T-cell (primary cell): Measurements from ENCODE around the gene LMX1A. TPM values are rescaled to one million over a fixed set of nuclear protein-coding genes. Genes with fewer than 3 reads are reported as not detected.

Experiments used
- ATAC-seq, 4 experiments: fragments of 200-7000 bp in 3 of 4; fragments of 150-1000 bp in 1 of 4; cut with Tn5 transposase; replicated peaks in 1 of 4; 1 replicate in 3 of 4; 2 replicates in 1 of 4; pipeline ENCODE4 v1.10.0; 2021; ENCODE audit warnings: moderate library complexity in 3 of 4, mild to moderate bottlenecking in 2 of 4, moderate number of reproducible peaks in 1 of 4
- CTCF ChIA-PET, 2 donors: fragments of 300-600 bp; sonication (Branson Sonifier 250); formaldehyde crosslinking; loops; one replicate each; lab custom pipeline; 2022; ENCODE audit warnings: antibody characterized with exemption in 2 of 2; lab: Charles Lee
- POLR2A ChIA-PET, 2 donors: fragments of 300-600 bp; sonication (Branson Sonifier 250); formaldehyde crosslinking; loops; one replicate each; lab custom pipeline; 2022; ENCODE audit warnings: antibody characterized with exemption in 2 of 2; lab: Charles Lee
- DNase-seq, 35 experiments: peaks; one replicate each; pipeline versions ENCODE4 v3.0.0 to v3.0.0-alpha.2; 2013 to 2023
- H3K27ac ChIP-seq: one replicate; pipeline ENCODE4 v1.5.1; 2013; ENCODE audit warnings: low read length
- H3K27me3 ChIP-seq, 2 experiments: replicated peaks in 1 of 2; 1 replicate in 1 of 2; 2 replicates in 1 of 2; pipeline versions ENCODE4 v1.6.1 to v1.7.0; 2013; ENCODE audit warnings: low read length in 1 of 2, mixed read lengths in 1 of 2; ENCODE audit not compliant: control insufficient read depth in 2 of 2, insufficient read depth in 2 of 2; ENCODE audit errors: extremely low read depth in 1 of 2
- H3K36me3 ChIP-seq, 2 donors: 1 replicate in 1 of 2; 2 replicates in 1 of 2; pipeline versions ENCODE4 v1.6.1 to v1.7.0; 2013; ENCODE audit warnings: low read length in 1 of 2; ENCODE audit not compliant: control insufficient read depth in 2 of 2, insufficient read depth in 1 of 2; ENCODE audit errors: extremely low read depth in 1 of 2
- H3K4me1 ChIP-seq, 2 experiments: 1 replicate in 1 of 2; 2 replicates in 1 of 2; pipeline versions ENCODE4 v1.6.1 to v1.7.0; 2013; ENCODE audit warnings: low read length in 2 of 2, mixed read lengths in 1 of 2; ENCODE audit not compliant: insufficient read depth in 2 of 2, control insufficient read depth in 1 of 2; ENCODE audit errors: extremely low read depth in 1 of 2
- H3K4me3 ChIP-seq, 2 donors: 1 replicate in 1 of 2; 2 replicates in 1 of 2; pipeline versions ENCODE4 v1.5.1 to v1.7.0; 2013; ENCODE audit warnings: mild to moderate bottlenecking in 2 of 2, low read length in 1 of 2, moderate library complexity in 1 of 2; ENCODE audit not compliant: control insufficient read depth in 1 of 2; ENCODE audit errors: extremely low read depth in 1 of 2
- H3K9me3 ChIP-seq: 2 replicates; pipeline ENCODE4 v1.7.0; 2013
- H3K27ac Mint-ChIP-seq, 2 donors: one replicate each; pipeline ENCODE4 v1.8.0; 2020 to 2021; ENCODE audit warnings: mild to moderate bottlenecking in 2 of 2, mixed read lengths in 2 of 2
- H3K27me3 Mint-ChIP-seq, 2 donors: one replicate each; pipeline ENCODE4 v1.8.0; 2021 to 2022; ENCODE audit warnings: mixed read lengths in 2 of 2
- H3K36me3 Mint-ChIP-seq: one replicate; pipeline ENCODE4 v1.8.0; 2021; ENCODE audit warnings: mixed read lengths
- H3K4me1 Mint-ChIP-seq, 3 donors: one replicate each; pipeline ENCODE4 v1.8.0; 2020 to 2022; ENCODE audit warnings: mixed read lengths in 3 of 3, mild to moderate bottlenecking in 1 of 3
- H3K4me3 Mint-ChIP-seq, 3 donors: one replicate each; pipeline ENCODE4 v1.8.0; 2020 to 2022; ENCODE audit warnings: mild to moderate bottlenecking in 3 of 3, mixed read lengths in 3 of 3, moderate library complexity in 3 of 3
- H3K9me3 Mint-ChIP-seq, 3 donors: one replicate each; pipeline ENCODE4 v1.8.0; 2020 to 2022; ENCODE audit warnings: mixed read lengths in 3 of 3
- WGBS: methylation state at CpG from one replicate; pipeline ENCODE4 v1.1.5; 2013; ENCODE audit warnings: missing lambda C conversion rate; ENCODE audit not compliant: insufficient coverage; 5-methylcytosine and 5-hydroxymethylcytosine counted together
- total RNA-seq, 35 experiments: library from RNA in 6 of 35; stranded (reverse) in 6 of 35; fragments of 120-200 nt in 1 of 35; gene quantifications; one replicate each; pipeline versions ENCODE4 v1.2.1 to v1.2.4 and lab custom pipeline; 2013 to 2026

Gene LMX1A
- total RNA-seq, 5 donors from 2014 or later (not counting 1 experiment from before 2014, with no cell fraction given), result not detected

- WGBS, result no CpG with 5 or more reads among the region's 5 CpGs
- Mint-ChIP-seq H3K27me3 (peaks cover 30 to 40% of the 10 kb centered on the region in 2 donors), H3K4me1 (no peaks in the 10 kb centered on the region), H3K36me3 (no peaks in the 10 kb centered on the region), H3K9me3 (peaks cover 0 to 5% (median 4%) of the 10 kb centered on the region in 3 donors), H3K27ac (no peak overlapping the region), H3K4me3 (no peak overlapping the region)
- H3K4me3 ChIP-seq, result no peak overlapping the region
- ATAC-seq, result no peak
- H3K27ac ChIP-seq, result no peak overlapping the region
- peaks cover 0 to 14% of the 10 kb centered on the region in 2 experiments for H3K27me3 ChIP-seq
- no peaks in the 10 kb centered on the region for H3K36me3 ChIP-seq
- no peaks in the 10 kb centered on the region for H3K9me3 ChIP-seq
- no peaks in the 10 kb centered on the region for H3K4me1 ChIP-seq
- DNase-seq, result no peak
- CTCF ChIA-PET, result interaction anchor here in 1 of 2 donors (0.5 kb wide), 1 partner anchor 51 kb away, joined by 3 read pairs; no protein-coding TSS in a partner anchor
- POLR2A ChIA-PET, result interaction anchor here in 1 of 2 donors (0.9 kb wide), 1 partner anchor 47 kb away, joined by 3 read pairs; no protein-coding TSS in a partner anchor
Measured at GRCh38 chr1:165324050-165324449, 32.5 kb downstream of the LMX1A start.

- ChIA-PET POLR2A (no interaction called here), CTCF (no interaction called here)
- no CpG with 5 or more reads among the region's 5 CpGs for WGBS
- H3K27me3 Mint-ChIP-seq, result peaks cover 26% of the 10 kb centered on the region in 2 donors
- Histone ChIP-seq H3K4me1 (no peaks in the 10 kb centered on the region), H3K9me3 (no peaks in the 10 kb centered on the region), H3K27ac (no peak overlapping the region), H3K4me3 (no peak overlapping the region), H3K36me3 (no peaks in the 10 kb centered on the region), H3K27me3 (peaks cover 0 to 11% of the 10 kb centered on the region in 2 experiments)
- no peak overlapping the region for H3K4me3 Mint-ChIP-seq
- no peak for DNase-seq
- H3K27ac Mint-ChIP-seq, result no peak overlapping the region
- ATAC-seq, result no peak
- H3K4me1 Mint-ChIP-seq, result no peaks in the 10 kb centered on the region
- H3K9me3 Mint-ChIP-seq, result peaks cover 0 to 5% (median 0%) of the 10 kb centered on the region in 3 donors
- H3K36me3 Mint-ChIP-seq, result no peaks in the 10 kb centered on the region
Measured at GRCh38 chr1:165317612-165318011, 38.9 kb downstream of the LMX1A start.

- WGBS, result 68% methylated on average over 5 of the region's 10 CpGs
- CTCF ChIA-PET, result no interaction called here
- ATAC-seq, result no peak
Measured at GRCh38 chr1:165316153-165316772, 40.3 kb downstream of the LMX1A start.

GRCh38 chr1:165315481-165315880 is 41.0 kb downstream of the LMX1A start:
- no peaks in the 10 kb centered on the region for H3K36me3 Mint-ChIP-seq
- ATAC-seq, result no peak
- H3K4me1 Mint-ChIP-seq, result no peaks in the 10 kb centered on the region
- Histone ChIP-seq H3K9me3 (no peaks in the 10 kb centered on the region), H3K36me3 (no peaks in the 10 kb centered on the region), H3K4me1 (no peaks in the 10 kb centered on the region), H3K4me3 (no peak overlapping the region), H3K27me3 (peaks cover 0 to 13% of the 10 kb centered on the region in 2 experiments), H3K27ac (no peak overlapping the region)
- peaks cover 28 to 30% of the 10 kb centered on the region in 2 donors for H3K27me3 Mint-ChIP-seq
- H3K27ac Mint-ChIP-seq, result no peak overlapping the region
- DNase-seq, result no peak
- WGBS, result 36% methylated on average over 3 of the region's 3 CpGs
- H3K9me3 Mint-ChIP-seq, result no peaks in the 10 kb centered on the region
- no peak overlapping the region for H3K4me3 Mint-ChIP-seq
- ChIA-PET CTCF (no interaction called here), POLR2A (no interaction called here)

More at GRCh38 chr1:165316153-165316772, 40.3 kb downstream of the LMX1A start:
- Histone ChIP-seq H3K27ac (no peak overlapping the region), H3K36me3 (no peaks in the 10 kb centered on the region), H3K27me3 (peaks cover 0 to 13% of the 10 kb centered on the region in 2 experiments), H3K9me3 (no peaks in the 10 kb centered on the region), H3K4me3 (no peak overlapping the region), H3K4me1 (no peaks in the 10 kb centered on the region)
- POLR2A ChIA-PET, result no interaction called here
- H3K36me3 Mint-ChIP-seq, result no peaks in the 10 kb centered on the region
- no peak for DNase-seq
- peaks cover 28% of the 10 kb centered on the region in 2 donors for H3K27me3 Mint-ChIP-seq
- H3K4me3 Mint-ChIP-seq, result no peak overlapping the region
- no peaks in the 10 kb centered on the region for H3K9me3 Mint-ChIP-seq
- no peak overlapping the region for H3K27ac Mint-ChIP-seq
- H3K4me1 Mint-ChIP-seq, result no peaks in the 10 kb centered on the region

GRCh38 chr1:165313903-165314302 is 42.6 kb downstream of the LMX1A start:
- Histone ChIP-seq H3K36me3 (no peaks in the 10 kb centered on the region), H3K4me1 (no peaks in the 10 kb centered on the region), H3K27ac (no peak overlapping the region), H3K4me3 (no peak overlapping the region), H3K27me3 (peaks cover 0 to 13% of the 10 kb centered on the region in 2 experiments), H3K9me3 (no peaks in the 10 kb centered on the region)
- ATAC-seq (no peak), DNase-seq (no peak)
- CTCF ChIA-PET, result no interaction called here
- no peaks in the 10 kb centered on the region for H3K4me1 Mint-ChIP-seq
- POLR2A ChIA-PET, result no interaction called here
- H3K36me3 Mint-ChIP-seq, result no peaks in the 10 kb centered on the region
- H3K4me3 Mint-ChIP-seq, result no peak overlapping the region
- peaks cover 27 to 28% of the 10 kb centered on the region in 2 donors for H3K27me3 Mint-ChIP-seq
- 47% methylated on average over 3 of the region's 4 CpGs for WGBS
- H3K9me3 Mint-ChIP-seq, result no peaks in the 10 kb centered on the region
- H3K27ac Mint-ChIP-seq, result no peak overlapping the region

- Mint-ChIP-seq H3K27ac (no peak overlapping the region), H3K4me1 (no peaks in the 10 kb centered on the region), H3K27me3 (peaks cover 26 to 27% of the 10 kb centered on the region in 2 donors), H3K4me3 (no peak overlapping the region), H3K9me3 (no peaks in the 10 kb centered on the region), H3K36me3 (no peaks in the 10 kb centered on the region)
- no peaks in the 10 kb centered on the region for H3K36me3 ChIP-seq
- no peaks in the 10 kb centered on the region for H3K9me3 ChIP-seq
- ChIA-PET POLR2A (no interaction called here), CTCF (no interaction called here)
- DNase-seq (no peak), ATAC-seq (no peak)
- H3K27me3 ChIP-seq, result peaks cover 0 to 13% of the 10 kb centered on the region in 2 experiments
- no peak overlapping the region for H3K27ac ChIP-seq
- no peak overlapping the region for H3K4me3 ChIP-seq
- 84% methylated on average over 2 of the region's 2 CpGs for WGBS
- no peaks in the 10 kb centered on the region for H3K4me1 ChIP-seq
Measured at GRCh38 chr1:165312591-165312990, 43.9 kb downstream of the LMX1A start.
